ENCODE measurements around the gene PRR11. TPM values are rescaled to one million over a fixed set of nuclear protein-coding genes. Genes with fewer than 3 reads are reported as not detected.
A peak's percentile ranks its signal among the peaks of the same experiment; 100 is the strongest.

The PRR11 gene
- total RNA-seq, 2 donors from 2014 or later, result 0.33 TPM; not detected in 1

DNA sequence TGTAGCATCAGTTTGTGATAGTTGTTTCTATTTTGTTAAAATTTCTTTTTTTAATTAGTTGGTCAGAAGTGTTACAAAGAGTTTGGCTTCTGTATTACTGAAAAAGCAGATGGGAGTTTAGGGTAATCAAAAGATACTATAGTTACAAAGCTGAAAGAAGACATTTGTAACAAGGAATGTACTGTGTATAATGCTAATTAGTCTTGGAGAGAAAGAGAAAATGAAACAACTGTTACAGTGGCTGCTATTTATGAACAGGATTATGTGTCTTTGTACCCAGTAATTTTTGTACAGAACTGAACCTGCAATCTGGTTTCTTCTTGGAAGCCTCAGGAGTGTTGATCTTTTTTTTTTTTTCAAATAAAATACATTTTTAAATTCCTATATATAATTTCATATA is 79.1 kb downstream of the PRR11 start:
- ATAC-seq (no peak), DNase-seq (no peak)
- H3K27ac ChIP-seq, result no peak overlapping the region
- H3K4me1 ChIP-seq, result no peaks in the 10 kb centered on the region
- intact Hi-C loops (cut with DNase I), result no loop called here
- TF ChIP-seq, protein P1, sequence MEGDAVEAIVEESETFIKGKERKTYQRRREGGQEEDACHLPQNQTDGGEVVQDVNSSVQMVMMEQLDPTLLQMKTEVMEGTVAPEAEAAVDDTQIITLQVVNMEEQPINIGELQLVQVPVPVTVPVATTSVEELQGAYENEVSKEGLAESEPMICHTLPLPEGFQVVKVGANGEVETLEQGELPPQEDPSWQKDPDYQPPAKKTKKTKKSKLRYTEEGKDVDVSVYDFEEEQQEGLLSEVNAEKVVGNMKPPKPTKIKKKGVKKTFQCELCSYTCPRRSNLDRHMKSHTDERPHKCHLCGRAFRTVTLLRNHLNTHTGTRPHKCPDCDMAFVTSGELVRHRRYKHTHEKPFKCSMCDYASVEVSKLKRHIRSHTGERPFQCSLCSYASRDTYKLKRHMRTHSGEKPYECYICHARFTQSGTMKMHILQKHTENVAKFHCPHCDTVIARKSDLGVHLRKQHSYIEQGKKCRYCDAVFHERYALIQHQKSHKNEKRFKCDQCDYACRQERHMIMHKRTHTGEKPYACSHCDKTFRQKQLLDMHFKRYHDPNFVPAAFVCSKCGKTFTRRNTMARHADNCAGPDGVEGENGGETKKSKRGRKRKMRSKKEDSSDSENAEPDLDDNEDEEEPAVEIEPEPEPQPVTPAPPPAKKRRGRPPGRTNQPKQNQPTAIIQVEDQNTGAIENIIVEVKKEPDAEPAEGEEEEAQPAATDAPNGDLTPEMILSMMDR (IDR thresholded peaks at IDR 0.05), result no peak
- no peak for TF ChIP-seq POLR2A (IDR thresholded peaks at IDR 0.05)
- no peaks in the 10 kb centered on the region for H3K27me3 ChIP-seq
- no peaks in the 10 kb centered on the region for H3K9me3 ChIP-seq
- H3K4me3 ChIP-seq, result no peak overlapping the region
- no peaks in the 10 kb centered on the region for H3K36me3 ChIP-seq (replicated peaks in 1 of 2; ENCODE audit: insufficient read depth in 1 of 2, low read depth in 2 of 2)

DNA sequence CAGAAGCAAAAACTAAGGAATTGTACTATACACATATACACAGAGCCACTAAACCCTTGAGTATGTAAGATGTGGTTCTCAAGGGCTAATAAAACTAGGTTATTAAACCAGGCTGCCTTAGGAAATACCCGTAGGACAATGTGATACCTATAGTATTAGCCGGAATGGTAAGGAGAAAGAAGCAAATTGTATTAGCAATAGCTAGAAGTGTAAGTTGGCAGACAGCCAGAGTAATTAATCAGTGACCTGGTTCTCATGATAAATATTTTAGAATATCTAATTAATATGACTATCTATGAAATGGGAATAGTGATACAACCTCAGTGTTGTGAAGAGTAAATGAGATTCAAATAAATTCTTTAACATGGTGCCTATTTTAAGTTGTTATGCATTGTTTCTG is 83.4 kb downstream of the PRR11 start:
- WGBS, 2 donors, result 88 to 95% methylated on average over 2 of the region's 2 CpGs
- intact Hi-C loops (cut with DNase I), result no loop called here
- H3K4me1 ChIP-seq, result no peaks in the 10 kb centered on the region
- no peak overlapping the region for H3K4me3 ChIP-seq
- no peak for ATAC-seq
- TF ChIP-seq POLR2A (IDR thresholded peaks at IDR 0.05), result no peak
- TF ChIP-seq, protein P1 (IDR thresholded peaks at IDR 0.05), result no peak
- no peak for DNase-seq
- H3K9me3 ChIP-seq, result no peaks in the 10 kb centered on the region
- H3K36me3 ChIP-seq (replicated peaks in 1 of 2; ENCODE audit: insufficient read depth in 1 of 2, low read depth in 2 of 2), result no peaks in the 10 kb centered on the region
- H3K27ac ChIP-seq, result no peak overlapping the region
- no peaks in the 10 kb centered on the region for H3K27me3 ChIP-seq

DNA sequence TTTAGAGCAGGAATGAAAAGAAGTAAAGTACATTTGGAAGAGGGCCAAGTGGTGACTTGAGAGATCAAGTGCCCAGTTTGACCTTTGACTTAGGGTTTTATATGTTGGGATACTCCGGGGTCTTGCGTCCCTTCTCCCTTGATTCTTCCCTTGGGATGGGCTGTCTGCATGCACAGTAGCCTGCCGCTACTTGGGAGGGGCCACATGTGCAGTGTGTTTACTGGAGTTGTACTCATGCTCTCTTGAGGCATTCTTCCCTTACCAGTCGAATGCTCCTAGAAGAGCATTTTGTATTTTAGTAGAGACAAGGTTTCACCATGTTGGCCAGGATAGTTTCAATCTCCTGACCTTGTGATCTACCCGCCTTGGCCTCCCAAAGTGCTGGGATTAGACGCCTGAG is 88.5 kb downstream of the PRR11 start:
- no peaks in the 10 kb centered on the region for H3K9me3 ChIP-seq
- DNase-seq (no peak), ATAC-seq (no peak)
- no peak overlapping the region for H3K27ac ChIP-seq
- H3K27me3 ChIP-seq, result no peaks in the 10 kb centered on the region
- no peak overlapping the region for H3K4me3 ChIP-seq
- no peaks in the 10 kb centered on the region for H3K4me1 ChIP-seq
- WGBS, 2 donors, result 81 to 89% methylated on average over 6 of the region's 6 CpGs
- intact Hi-C loops (cut with DNase I), result no loop called here
- TF ChIP-seq POLR2A (IDR thresholded peaks at IDR 0.05), result no peak
- TF ChIP-seq, protein P1 (IDR thresholded peaks at IDR 0.05), result no peak
- no peaks in the 10 kb centered on the region for H3K36me3 ChIP-seq (replicated peaks in 1 of 2; ENCODE audit: insufficient read depth in 1 of 2, low read depth in 2 of 2)

MicroRNAs within 50 kb of the gene (microRNA counts, 767-probe panel; counts per million panel counts)
- microRNA hsa-miR-301a-3p, result 0 to 736 counts per million in 2 donors
- microRNA hsa-miR-454-3p, result 0 to 736 counts per million in 2 donors

Small RNAs within 50 kb of the gene (microRNA-seq; reads per million reads assigned to microRNA genes)
- 18.0 to 28.9 reads per million in 2 donors for gene MIR301A (ENCODE audit: borderline number of aligned reads in 2 of 2, borderline replicate concordance in 2 of 2)
- 439 to 451 reads per million in 2 donors for gene MIR454 (ENCODE audit: borderline number of aligned reads in 2 of 2, borderline replicate concordance in 2 of 2)

Small RNAs within 50 kb of the gene (small RNA-seq; reads per million reads assigned to genes)
- gene MIR301A (4.7 reads per million, percentile 87 among the genes with 10 or more reads in this experiment), gene MIR454 (0.89 reads per million, percentile 31 among the genes with 10 or more reads in this experiment), gene RNU2-58P (not detected)

Other genes starting within 250 kb of the PRR11 start
- 10 to 100 TPM; 11.7 to 12.2 TPM for gene TRIM37, start 48.9 kb upstream of the PRR11 start, total RNA-seq
- gene SKA2, start 560 bp upstream of the PRR11 start, total RNA-seq, result 10 to 100 TPM in 1 of 2 donors, 1 to 10 TPM in 1; 5.6 to 10.9 TPM
- gene SMG8, start 54.3 kb downstream of the PRR11 start, total RNA-seq, result 1 to 10 TPM; 4.9 to 5.6 TPM
- gene GDPD1, start 64.8 kb downstream of the PRR11 start, total RNA-seq, result 1 to 10 TPM in 1 of 2 donors, not detected in 1; 2.3 TPM
- 10 to 100 TPM; 26.7 to 27.0 TPM for gene YPEL2, start 175.9 kb downstream of the PRR11 start, total RNA-seq

Data from body of pancreas (tissue), 4 donors.